ENCODE results near the gene PRSS23. TPM values are rescaled to one million over a fixed set of nuclear protein-coding genes. Genes with fewer than 3 reads are reported as not detected.

The PRSS23 gene
- total RNA-seq, 4 donors from 2014 or later = 33.4 to 68.8 (median 46.4) TPM

DNA sequence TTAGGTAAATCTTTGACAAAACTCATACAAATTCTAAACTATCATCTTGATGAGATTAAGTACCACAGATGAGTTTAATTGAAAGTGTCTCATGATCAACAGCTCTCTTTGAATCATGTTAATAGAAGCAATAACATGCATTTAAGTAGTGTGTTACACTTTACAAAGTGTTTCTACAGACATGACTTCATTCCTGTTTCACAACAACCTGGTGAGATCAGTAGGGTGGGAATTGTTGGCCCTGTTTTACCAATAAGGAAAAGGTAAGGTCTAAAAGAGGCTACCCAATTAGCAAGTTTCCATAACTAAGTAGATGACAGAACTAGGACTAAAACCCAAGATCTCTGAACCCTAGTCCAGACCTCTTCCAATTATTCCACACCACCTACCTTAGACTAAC is 12.7 kb upstream of the PRSS23 start:
- intact Hi-C loops (cut with DNase I) = no loop called here
- Histone ChIP-seq H3K27ac (replicated peaks in 1 of 4) (no peak overlapping the region), H3K36me3 (no peaks in the 10 kb centered on the region), H3K4me3 (no peak overlapping the region), H3K9me3 (no peaks in the 10 kb centered on the region), H3K4me1 (peaks cover 6 to 19% (median 14%) of the 10 kb centered on the region in 4 donors), H3K27me3 (no peaks in the 10 kb centered on the region)
- TF ChIP-seq POLR2AphosphoS5 (IDR thresholded peaks at IDR 0.05) (no peak), POLR2A (IDR thresholded peaks at IDR 0.05; ENCODE audit: low read depth) (no peak), EP300 (IDR thresholded peaks at IDR 0.05) (no peak)
- TF ChIP-seq, protein P1, sequence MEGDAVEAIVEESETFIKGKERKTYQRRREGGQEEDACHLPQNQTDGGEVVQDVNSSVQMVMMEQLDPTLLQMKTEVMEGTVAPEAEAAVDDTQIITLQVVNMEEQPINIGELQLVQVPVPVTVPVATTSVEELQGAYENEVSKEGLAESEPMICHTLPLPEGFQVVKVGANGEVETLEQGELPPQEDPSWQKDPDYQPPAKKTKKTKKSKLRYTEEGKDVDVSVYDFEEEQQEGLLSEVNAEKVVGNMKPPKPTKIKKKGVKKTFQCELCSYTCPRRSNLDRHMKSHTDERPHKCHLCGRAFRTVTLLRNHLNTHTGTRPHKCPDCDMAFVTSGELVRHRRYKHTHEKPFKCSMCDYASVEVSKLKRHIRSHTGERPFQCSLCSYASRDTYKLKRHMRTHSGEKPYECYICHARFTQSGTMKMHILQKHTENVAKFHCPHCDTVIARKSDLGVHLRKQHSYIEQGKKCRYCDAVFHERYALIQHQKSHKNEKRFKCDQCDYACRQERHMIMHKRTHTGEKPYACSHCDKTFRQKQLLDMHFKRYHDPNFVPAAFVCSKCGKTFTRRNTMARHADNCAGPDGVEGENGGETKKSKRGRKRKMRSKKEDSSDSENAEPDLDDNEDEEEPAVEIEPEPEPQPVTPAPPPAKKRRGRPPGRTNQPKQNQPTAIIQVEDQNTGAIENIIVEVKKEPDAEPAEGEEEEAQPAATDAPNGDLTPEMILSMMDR (IDR thresholded peaks at IDR 0.05) = no peak
- no peak for DNase-seq (ENCODE audit: extremely low spot score)

GRCh38 chr11:86790195-86790725 is 10.1 kb upstream of the PRSS23 start:
- TF ChIP-seq, protein P1 (IDR thresholded peaks at IDR 0.05) = no peak
- no peak for TF ChIP-seq POLR2A (IDR thresholded peaks at IDR 0.05; ENCODE audit: low read depth)
- no peak for TF ChIP-seq POLR2AphosphoS5 (IDR thresholded peaks at IDR 0.05)
- TF ChIP-seq EP300 (IDR thresholded peaks at IDR 0.05) = no peak
- intact Hi-C loops (cut with DNase I) = no loop called here
- DNase-seq (ENCODE audit: extremely low spot score) = no peak
- Histone ChIP-seq H3K36me3 (no peaks in the 10 kb centered on the region), H3K27me3 (no peaks in the 10 kb centered on the region), H3K27ac (replicated peaks in 1 of 4) (no peak overlapping the region), H3K4me3 (no peak overlapping the region), H3K4me1 (peaks cover 6 to 20% (median 14%) of the 10 kb centered on the region in 4 donors), H3K9me3 (no peaks in the 10 kb centered on the region)

- intact Hi-C loops (cut with DNase I) = no loop called here
- DNase-seq (ENCODE audit: extremely low spot score) = no peak
- Histone ChIP-seq H3K9me3 (no peaks in the 10 kb centered on the region), H3K4me3 (no peak overlapping the region), H3K27me3 (no peaks in the 10 kb centered on the region), H3K4me1 (peaks cover 6 to 20% (median 14%) of the 10 kb centered on the region in 4 donors), H3K27ac (replicated peaks in 1 of 4) (peak overlapping the region; percentile 11 to 52 (median 32)), H3K36me3 (no peaks in the 10 kb centered on the region)
- TF ChIP-seq POLR2A (IDR thresholded peaks at IDR 0.05; ENCODE audit: low read depth) = no peak
- TF ChIP-seq EP300 (IDR thresholded peaks at IDR 0.05) = no peak
- TF ChIP-seq, protein P1 (IDR thresholded peaks at IDR 0.05) = no peak
- TF ChIP-seq POLR2AphosphoS5 (IDR thresholded peaks at IDR 0.05) = no peak
- 83% methylated on average over 3 of the region's 5 CpGs for WGBS
Observed at GRCh38 chr11:86790867-86791849, 9.2 kb upstream of the PRSS23 start.

GRCh38 chr11:86792150-86792549 is 8.2 kb upstream of the PRSS23 start:
- Histone ChIP-seq H3K27me3 (no peaks in the 10 kb centered on the region), H3K4me1 (peaks cover 6 to 20% (median 14%) of the 10 kb centered on the region in 4 donors), H3K9me3 (no peaks in the 10 kb centered on the region), H3K4me3 (no peak overlapping the region), H3K27ac (replicated peaks in 1 of 4) (peak overlapping the region; percentile 11 to 52 (median 32)), H3K36me3 (no peaks in the 10 kb centered on the region)
- TF ChIP-seq EP300 (IDR thresholded peaks at IDR 0.05) = no peak
- TF ChIP-seq POLR2A (IDR thresholded peaks at IDR 0.05; ENCODE audit: low read depth) = no peak
- no peak for TF ChIP-seq POLR2AphosphoS5 (IDR thresholded peaks at IDR 0.05)
- TF ChIP-seq, protein P1 (IDR thresholded peaks at IDR 0.05) = no peak
- WGBS = 81% methylated on average over 2 of the region's 3 CpGs
- DNase-seq (ENCODE audit: extremely low spot score) = no peak
- intact Hi-C loops (cut with DNase I) = no loop called here

Measured in esophagus muscularis mucosa (tissue), 4 donors.